ENCODE data around the gene CREB5.

GRCh38 chr7:28570113-28570969 is 158.0 kb downstream of the CREB5 start:
- TF ChIP-seq, protein P1, sequence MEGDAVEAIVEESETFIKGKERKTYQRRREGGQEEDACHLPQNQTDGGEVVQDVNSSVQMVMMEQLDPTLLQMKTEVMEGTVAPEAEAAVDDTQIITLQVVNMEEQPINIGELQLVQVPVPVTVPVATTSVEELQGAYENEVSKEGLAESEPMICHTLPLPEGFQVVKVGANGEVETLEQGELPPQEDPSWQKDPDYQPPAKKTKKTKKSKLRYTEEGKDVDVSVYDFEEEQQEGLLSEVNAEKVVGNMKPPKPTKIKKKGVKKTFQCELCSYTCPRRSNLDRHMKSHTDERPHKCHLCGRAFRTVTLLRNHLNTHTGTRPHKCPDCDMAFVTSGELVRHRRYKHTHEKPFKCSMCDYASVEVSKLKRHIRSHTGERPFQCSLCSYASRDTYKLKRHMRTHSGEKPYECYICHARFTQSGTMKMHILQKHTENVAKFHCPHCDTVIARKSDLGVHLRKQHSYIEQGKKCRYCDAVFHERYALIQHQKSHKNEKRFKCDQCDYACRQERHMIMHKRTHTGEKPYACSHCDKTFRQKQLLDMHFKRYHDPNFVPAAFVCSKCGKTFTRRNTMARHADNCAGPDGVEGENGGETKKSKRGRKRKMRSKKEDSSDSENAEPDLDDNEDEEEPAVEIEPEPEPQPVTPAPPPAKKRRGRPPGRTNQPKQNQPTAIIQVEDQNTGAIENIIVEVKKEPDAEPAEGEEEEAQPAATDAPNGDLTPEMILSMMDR (IDR thresholded peaks at IDR 0.05; ENCODE audit: poor library complexity, severe bottlenecking): no peak
- TF ChIP-seq POLR2AphosphoS5 (IDR thresholded peaks at IDR 0.05): no peak
- TF ChIP-seq, protein P2, sequence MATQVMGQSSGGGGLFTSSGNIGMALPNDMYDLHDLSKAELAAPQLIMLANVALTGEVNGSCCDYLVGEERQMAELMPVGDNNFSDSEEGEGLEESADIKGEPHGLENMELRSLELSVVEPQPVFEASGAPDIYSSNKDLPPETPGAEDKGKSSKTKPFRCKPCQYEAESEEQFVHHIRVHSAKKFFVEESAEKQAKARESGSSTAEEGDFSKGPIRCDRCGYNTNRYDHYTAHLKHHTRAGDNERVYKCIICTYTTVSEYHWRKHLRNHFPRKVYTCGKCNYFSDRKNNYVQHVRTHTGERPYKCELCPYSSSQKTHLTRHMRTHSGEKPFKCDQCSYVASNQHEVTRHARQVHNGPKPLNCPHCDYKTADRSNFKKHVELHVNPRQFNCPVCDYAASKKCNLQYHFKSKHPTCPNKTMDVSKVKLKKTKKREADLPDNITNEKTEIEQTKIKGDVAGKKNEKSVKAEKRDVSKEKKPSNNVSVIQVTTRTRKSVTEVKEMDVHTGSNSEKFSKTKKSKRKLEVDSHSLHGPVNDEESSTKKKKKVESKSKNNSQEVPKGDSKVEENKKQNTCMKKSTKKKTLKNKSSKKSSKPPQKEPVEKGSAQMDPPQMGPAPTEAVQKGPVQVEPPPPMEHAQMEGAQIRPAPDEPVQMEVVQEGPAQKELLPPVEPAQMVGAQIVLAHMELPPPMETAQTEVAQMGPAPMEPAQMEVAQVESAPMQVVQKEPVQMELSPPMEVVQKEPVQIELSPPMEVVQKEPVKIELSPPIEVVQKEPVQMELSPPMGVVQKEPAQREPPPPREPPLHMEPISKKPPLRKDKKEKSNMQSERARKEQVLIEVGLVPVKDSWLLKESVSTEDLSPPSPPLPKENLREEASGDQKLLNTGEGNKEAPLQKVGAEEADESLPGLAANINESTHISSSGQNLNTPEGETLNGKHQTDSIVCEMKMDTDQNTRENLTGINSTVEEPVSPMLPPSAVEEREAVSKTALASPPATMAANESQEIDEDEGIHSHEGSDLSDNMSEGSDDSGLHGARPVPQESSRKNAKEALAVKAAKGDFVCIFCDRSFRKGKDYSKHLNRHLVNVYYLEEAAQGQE (IDR thresholded peaks at IDR 0.05; ENCODE audit: borderline replicate concordance): no peak
- no peak for TF ChIP-seq EZH2 (IDR thresholded peaks at IDR 0.05; ENCODE audit: borderline replicate concordance, insufficient read depth, low read length, poor library complexity, severe bottlenecking)
- TF ChIP-seq EP300 (conservative IDR thresholded peaks at IDR 0.05; ENCODE audit: poor library complexity, severe bottlenecking): no peak
